Measurements from ENCODE around the gene ANKRD36C.
"Not testable (repeated sequence)": the region's sequence is repeated elsewhere in the genome, so short reads cannot be mapped to it uniquely, and the experiment has no call there.

ANKRD36C gene

GRCh38 chr2:95788642-95789041 is 203.0 kb downstream of the ANKRD36C start:
- H3K27me3 ChIP-seq (ENCODE audit: control insufficient read depth in 1 of 2, insufficient read depth in 2 of 2, low read length in 2 of 2); H3K27ac ChIP-seq (ENCODE audit: low read depth, low read length); H3K4me1 ChIP-seq (ENCODE audit: insufficient read depth, low read length); H3K9ac ChIP-seq (ENCODE audit: low read length); H3K4me3 ChIP-seq (ENCODE audit: low read depth in 1 of 2, low read length in 2 of 2); H3K9me3 ChIP-seq (ENCODE audit: low read length); H3K36me3 ChIP-seq (ENCODE audit: insufficient read depth, low read length): not testable (repeated sequence)

Measured in muscle layer of colon (tissue), 2 donors.